Spleen (tissue), 11 donors: ENCODE results near the gene RPL37. TPM values are rescaled to one million over a fixed set of nuclear protein-coding genes. Genes with fewer than 3 reads are reported as not detected.

Experiments used
- polyA plus RNA-seq, 3 donors: library from polyadenylated mRNA; stranded (reverse); fragments of 200-250 nt; gene quantifications; one replicate each; pipeline ENCODE4 v1.2.1, GENCODE V29; 2013
- small RNA-seq, 4 donors: library from RNA; depleted of rRNA; stranded (forward); fragments of <200 nt; gene quantifications; one replicate each; pipeline ENCODE3, GENCODE V24; 2016
- total RNA-seq, 7 donors: library from RNA; depleted of rRNA in 3 of 7; stranded (reverse); fragments of >200 nt in 3 of 7; fragmentation: NEBNext Ultra II Directional in 4 of 7; extraction: Animal tissue kit (Norgen Biotek cat#: 25700) in 4 of 7; gene quantifications; one replicate each; pipeline versions ENCODE4 v1.1.0 to v1.2.1, GENCODE V29; 2016 to 2021
- donor health status: healthy with polysubstance abuse.
- donor health status: DM: no; HTN: no; CAD: no; lungs with moderate emphysema.
- donor health status: DM: no; HTN: no; CAD: no.
- donor health status: Bipolar disorder and iron deficiency.
- donor health status: healthy.
- donor health status: DM: no; HTN: no; CAD: no.
- donor health status: DM: yes; HTN: yes; CAD: no.

RPL37 gene
- total and polyA plus RNA-seq, 10 donors, result 278 to 5,876 (median 1,240) TPM

Small RNA genes within 50 kb of the gene (small RNA-seq; reads per million reads assigned to genes)
- 0 reads per million in 4 donors for gene RF00191
- 64.4 to 102 (median 74.2) reads per million in 4 donors for gene SNORD72

Other genes starting within 250 kb of the RPL37 start
- gene PTGER4, start 155.3 kb downstream of the RPL37 start, total RNA-seq, result 100 to 1,000 TPM in 1 of 7 donors, 10 to 100 TPM in 6; 32.9 to 108 (median 36.9) TPM
- gene PTGER4, start 155.3 kb downstream of the RPL37 start, polyA plus RNA-seq, result 1 to 10 TPM; 4.2 to 6.8 (median 6.3) TPM
- gene TTC33, start 79.3 kb downstream of the RPL37 start, total RNA-seq, result 10 to 100 TPM in 6 of 7 donors, 1 to 10 TPM in 1; 9.3 to 17.9 (median 16.2) TPM
- 1 to 10 TPM; 4.3 to 6.3 (median 6.0) TPM for gene TTC33, start 79.3 kb downstream of the RPL37 start, polyA plus RNA-seq
- 100 to 1,000 TPM in 3 of 7 donors, 10 to 100 TPM in 4; 81.1 to 128 (median 98.7) TPM for gene PRKAA1, start 36.8 kb downstream of the RPL37 start, total RNA-seq
- 10 to 100 TPM; 16.0 to 25.3 (median 21.4) TPM for gene PRKAA1, start 36.8 kb downstream of the RPL37 start, polyA plus RNA-seq
- 10 to 100 TPM; 20.7 to 37.1 (median 35.1) TPM for gene CARD6, start 6.1 kb upstream of the RPL37 start, total RNA-seq
- gene CARD6, start 6.1 kb upstream of the RPL37 start, polyA plus RNA-seq, result 10 to 100 TPM in 1 of 3 donors, 1 to 10 TPM in 2; 3.8 to 10.3 (median 3.9) TPM
- gene C7, start 74.3 kb upstream of the RPL37 start, total RNA-seq, result 100 to 1,000 TPM in 5 of 7 donors, 10 to 100 TPM in 2; 65.0 to 867 (median 344) TPM
- gene C7, start 74.3 kb upstream of the RPL37 start, polyA plus RNA-seq, result 10 to 100 TPM; 19.0 to 53.2 (median 32.8) TPM
- gene MROH2B, start 236.1 kb upstream of the RPL37 start, total RNA-seq, result not detected
- gene MROH2B, start 236.1 kb upstream of the RPL37 start, polyA plus RNA-seq, result not detected